Activated CD4-positive, alpha-beta T cell treated with anti-CD3 and anti-CD28 coated beads, Interleukin-2, amount 50 U/mL, for 24 hours (primary cell): ENCODE data around the gene IRF3.
"Not testable (repeated sequence)": the region's sequence is repeated elsewhere in the genome, so short reads cannot be mapped to it uniquely, and the experiment has no call there.

Experiments used
- DNase-seq, 2 donors: peaks; one replicate each; pipeline ENCODE4 v3.0.0-alpha.2; 2020; ENCODE audit warnings: low read depth in 1 of 2, low spot score in 1 of 2

The IRF3 gene

DNA sequence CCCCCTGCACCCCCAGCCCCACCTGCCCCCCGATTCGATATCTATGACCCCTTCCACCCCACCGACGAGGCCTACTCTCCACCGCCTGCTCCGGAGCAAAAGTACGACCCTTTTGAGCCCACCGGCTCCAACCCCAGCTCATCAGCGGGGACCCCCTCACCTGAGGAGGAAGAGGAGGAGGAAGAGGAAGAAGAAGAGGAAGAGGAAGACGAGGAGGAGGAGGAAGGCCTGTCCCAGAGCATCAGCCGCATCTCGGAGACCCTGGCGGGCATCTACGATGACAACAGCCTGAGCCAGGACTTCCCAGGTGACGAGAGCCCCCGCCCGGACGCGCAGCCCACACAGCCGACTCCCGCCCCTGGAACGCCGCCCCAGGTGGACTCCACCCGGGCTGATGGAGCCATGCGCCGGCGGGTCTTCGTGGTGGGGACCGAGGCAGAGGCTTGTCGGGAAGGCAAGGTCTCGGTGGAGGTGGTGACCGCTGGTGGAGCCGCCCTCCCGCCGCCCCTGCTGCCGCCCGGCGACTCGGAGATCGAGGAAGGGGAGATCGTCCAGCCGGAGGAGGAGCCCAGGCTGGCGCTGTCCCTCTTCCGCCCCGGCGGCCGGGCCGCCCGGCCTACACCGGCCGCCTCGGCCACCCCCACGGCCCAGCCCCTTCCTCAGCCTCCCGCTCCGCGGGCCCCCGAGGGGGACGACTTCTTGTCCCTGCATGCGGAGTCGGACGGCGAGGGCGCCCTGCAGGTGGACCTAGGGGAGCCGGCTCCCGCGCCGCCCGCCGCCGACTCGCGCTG is 14.4 kb downstream of the IRF3 start:
- DNase-seq, result no peak

DNA sequence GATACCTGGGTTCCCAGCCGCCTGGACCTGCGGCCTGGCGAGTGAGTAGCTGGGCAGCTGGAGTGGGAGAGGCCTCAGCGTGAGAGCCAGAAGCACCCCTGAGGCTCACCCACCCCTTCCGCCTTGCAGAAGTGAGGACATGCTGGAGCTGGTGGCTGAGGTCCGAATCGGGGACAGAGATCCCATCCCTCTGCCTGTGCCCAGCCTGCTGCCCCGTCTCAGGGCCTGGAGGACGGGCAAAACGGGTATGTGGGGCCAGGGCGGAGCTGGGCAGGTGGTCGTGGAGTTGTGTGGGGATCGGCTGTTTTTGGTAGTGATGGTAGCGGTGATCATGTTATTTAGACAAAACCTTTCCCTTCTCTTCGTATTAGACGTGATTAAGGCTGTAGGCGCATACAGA is 19.1 kb downstream of the IRF3 start:
- no peak for DNase-seq

DNA sequence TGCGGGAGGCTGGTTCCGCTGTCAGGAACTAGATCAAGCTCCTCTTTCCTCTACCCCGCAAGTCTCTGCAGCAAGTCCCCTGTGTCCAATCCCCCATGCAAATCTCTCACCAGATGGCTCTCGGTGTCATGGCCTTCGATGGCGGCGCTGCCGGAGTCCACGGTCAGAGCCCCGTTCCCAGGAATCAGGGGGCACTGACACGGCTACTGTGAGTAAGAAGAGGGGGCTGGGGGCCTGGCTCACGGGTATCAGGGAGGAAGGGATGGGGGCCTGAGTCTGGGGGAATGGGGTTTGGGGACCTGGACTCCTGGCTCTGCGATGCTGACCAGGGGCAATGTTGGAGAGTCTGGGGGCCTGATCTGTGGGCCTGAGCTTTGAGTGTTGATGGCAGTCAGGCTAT is 19.7 kb downstream of the IRF3 start:
- DNase-seq, result no peak

DNA sequence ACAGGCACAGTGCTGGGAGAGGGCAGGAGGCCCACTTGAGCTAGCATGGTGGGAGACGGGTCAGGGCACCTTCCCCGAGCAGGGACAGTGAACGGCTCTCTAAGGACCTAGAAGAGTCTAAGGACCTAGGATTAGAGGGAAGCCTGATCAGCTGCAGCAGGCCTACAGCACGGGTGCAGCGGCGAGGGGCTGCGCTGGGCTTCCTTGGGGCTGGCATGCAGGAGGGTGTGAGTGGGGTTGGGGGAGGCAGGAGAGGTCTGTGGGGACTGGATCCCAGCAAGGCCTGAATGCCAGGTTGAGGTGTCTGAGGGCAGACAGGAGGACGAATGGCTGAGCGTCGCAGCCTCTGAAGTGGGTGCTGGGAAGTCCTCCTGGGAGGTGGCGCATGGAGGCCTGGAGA is 20.1 kb downstream of the IRF3 start:
- no peak for DNase-seq

DNA sequence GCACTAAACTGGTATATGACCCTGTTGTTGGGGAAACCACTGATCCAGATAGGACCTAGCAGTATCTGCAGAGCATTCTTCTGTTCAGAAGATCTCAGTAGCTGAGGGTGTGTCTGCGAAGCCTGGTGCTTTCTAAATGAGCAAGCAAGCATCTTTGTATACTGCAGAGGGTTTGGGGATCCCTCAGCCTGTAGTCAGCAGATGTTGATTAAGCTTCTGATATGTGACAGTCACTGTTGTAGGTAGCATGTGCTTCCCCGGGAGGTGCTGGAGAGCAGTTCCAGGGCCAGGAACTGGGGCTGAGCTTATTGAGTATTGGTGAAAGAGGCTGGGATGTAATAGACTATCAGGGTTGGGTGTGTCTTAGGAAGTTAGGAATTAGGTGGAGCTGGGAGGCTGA is 22.2 kb downstream of the IRF3 start:
- no peak for DNase-seq

DNA sequence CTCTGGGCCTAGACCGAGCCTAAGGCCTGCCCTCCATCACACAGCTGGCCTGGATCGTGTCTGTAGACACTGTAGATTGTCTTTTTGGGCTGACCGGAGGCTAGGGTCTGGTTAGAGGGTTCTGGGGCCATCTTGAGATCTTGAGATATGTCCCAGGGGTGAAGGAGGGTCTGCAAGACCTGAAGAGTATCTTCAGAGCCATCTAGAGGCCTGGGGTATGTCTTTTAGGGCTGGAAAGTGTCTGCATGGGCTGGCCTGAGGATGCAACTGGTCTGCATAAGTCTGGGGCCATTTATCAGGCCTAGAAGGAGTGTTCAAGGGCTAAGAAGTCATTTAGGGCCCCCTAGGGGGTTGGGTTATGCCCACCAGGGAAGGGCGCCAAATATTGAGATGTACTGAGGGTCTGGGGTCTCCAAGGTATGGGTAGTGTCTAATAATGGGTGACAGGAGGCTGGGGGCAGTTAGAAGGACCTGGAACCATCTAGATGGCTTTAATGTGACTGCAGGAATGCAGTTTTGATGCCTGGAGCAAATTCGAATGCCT is 23.1 kb downstream of the IRF3 start:
- no peak for DNase-seq

DNA sequence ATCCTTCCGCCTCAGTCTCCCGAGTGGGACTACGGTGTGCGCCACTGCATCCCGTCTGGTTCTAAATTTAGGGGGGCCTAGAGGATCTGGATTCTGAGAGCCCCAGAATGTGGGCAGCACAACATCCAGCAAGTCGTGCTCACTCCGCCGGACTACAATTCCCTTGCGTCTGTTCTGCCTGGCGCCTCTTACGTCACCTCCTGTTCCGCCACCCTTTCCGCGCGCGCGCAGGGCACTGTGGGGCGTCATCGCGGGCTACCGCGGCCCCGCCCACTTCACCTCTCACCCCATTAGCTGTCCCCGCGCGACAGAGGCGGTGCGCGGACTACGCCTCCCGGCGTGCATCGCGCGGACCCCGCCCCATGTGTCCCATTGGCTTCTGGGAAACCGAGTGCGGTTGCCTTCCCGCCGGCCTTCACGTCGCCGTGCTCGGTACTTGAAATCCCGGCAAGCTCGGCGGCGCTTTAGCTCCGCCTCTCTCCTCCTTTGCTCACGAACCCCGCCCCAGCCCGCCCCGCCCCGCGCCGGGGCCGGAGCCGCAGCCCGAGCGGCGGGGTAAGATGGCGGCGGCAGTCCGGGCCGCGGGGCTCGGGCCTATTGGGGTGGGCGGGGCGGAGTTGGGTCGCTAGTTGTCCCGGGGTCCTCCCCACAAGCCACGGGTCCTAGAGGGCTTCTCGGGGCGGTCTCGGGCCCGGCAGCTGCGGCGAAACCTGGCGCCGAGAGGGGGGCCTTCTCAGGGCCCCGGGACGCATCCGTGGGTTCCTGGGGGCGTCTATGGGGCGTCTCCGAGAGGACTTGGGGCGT is 23.8 kb downstream of the IRF3 start, which contains the start of gene SCAF1:
Gene SCAF1 (plus strand): TSS at position 522 of the 804 bp plus-strand sequence. CDS start 2,818 bp downstream, outside the sequence.
- peak; percentile 98 for DNase-seq

DNA sequence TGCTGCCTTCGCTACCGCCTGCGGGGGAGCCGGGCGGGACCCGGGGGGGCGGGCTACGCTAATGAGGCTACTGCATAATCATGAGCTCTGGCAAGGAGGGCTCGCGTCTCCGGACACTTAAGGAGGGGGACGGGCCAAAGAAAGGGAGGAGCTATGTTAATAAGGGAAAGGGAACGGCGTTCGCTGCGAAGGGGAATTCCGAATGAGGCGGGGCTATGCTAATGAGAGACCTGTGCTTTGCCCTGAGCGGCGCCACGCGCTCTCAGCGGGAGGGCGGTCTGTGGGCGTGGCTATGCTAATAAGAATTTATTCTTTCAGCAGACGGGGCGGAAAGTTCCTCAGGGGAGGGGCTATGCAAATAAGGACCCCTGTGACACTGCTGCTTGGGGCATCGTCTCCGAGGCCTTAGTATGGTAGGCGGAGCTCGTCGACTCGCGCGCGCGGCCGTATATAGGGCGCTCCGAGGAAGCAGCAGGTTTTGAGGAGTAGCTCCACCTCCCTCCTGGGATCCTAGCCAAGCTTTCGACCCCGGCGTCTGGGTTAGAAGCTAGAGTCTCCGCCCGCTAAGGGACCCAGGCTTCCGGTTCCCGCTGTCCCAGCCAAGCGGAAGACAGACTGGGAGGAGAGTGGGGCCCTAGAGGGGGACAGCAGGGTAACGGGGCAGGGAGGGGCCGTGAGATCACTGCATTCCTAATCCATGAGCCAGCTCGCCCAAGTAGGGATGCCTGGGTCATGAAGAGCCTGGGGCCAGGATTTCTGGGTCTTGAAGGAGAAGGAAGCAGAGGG is 25.4 kb downstream of the IRF3 start, which contains the start of gene RRAS:
Gene RRAS (minus strand): TSS at position 31 of the 786 bp plus-strand sequence. CDS start 45 bp downstream, outside the sequence.
- DNase-seq, result peak; percentile 98 to 100

DNA sequence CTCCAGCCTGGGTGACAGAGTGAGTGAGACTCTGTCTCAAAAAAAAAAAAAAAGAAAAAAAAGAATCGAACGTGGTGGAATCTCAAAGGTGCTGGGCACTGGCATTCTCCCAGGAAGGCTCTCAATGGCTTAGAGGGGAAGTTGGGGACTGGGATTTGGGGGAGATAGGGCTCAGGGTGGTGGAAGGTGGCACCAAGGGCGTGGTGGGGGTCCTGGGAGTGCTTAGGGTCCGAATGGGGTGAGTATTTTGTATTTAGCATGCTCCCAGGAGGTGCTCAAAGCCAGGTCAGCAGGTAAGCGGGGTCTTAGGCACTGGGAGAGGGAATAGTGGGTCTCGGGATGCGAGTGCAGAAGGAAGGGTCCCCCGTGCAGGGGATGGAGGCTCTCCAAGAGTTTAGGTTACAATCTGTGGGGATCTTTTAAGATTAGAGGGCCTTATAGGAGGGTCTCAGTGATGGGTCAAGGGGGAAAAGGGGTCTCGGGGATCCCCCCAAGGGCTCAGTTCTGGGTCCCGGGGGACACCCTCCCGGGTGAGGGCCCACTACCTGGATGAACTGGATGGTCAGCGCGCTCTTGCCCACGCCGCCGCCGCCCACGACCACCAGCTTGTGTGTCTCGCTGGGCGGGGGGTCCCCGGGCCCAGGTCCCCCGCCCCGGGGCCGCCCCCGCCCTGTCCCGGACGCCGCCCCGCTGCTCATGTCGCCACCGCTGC is 26.1 kb downstream of the IRF3 start:
- no peak for DNase-seq

DNA sequence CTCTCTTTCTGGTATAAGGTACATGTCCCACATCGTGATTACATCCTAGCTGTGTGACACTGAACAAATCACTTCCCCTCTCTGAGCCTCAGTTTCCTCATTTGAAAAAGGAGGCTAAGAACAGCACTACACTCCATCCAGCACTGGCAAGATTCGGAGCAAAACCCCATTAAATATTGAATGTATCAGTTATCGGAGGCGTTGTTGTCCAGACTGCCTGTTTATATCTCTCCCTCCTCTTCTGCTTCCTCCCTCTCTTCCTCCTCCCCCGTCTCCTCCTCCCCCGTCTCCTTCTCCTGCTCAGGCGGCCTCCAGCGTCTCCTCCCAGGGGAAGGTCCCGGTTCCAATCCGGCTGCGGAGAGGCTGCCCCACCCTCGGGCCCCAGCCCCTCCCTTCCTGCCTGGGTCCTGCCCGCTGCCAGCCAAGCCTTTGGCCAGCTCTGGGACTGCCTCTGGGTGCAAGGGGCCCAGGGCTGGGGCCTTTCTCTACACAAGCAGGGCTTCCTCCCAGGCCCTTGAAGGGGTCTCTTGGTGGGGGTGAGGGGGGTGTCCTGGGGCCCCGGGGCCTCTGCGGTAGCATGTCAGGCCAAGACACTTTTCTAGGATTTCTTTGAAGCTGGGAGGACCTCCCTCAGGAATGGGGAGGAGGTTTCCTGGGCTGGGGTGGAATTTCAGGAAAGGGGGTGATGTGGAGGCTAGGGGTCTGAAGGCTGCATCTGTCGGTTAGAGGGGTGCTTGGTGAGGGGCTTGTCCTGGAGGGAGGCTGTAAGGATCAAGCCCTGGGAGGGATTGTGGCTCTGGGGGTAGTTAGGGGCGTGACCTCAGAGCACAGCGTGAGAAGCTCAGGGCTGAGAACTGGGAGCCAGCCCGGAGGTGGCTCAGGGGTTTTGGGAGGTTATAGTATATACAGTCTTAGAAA is 27.6 kb downstream of the IRF3 start:
- DNase-seq, result no peak

DNA sequence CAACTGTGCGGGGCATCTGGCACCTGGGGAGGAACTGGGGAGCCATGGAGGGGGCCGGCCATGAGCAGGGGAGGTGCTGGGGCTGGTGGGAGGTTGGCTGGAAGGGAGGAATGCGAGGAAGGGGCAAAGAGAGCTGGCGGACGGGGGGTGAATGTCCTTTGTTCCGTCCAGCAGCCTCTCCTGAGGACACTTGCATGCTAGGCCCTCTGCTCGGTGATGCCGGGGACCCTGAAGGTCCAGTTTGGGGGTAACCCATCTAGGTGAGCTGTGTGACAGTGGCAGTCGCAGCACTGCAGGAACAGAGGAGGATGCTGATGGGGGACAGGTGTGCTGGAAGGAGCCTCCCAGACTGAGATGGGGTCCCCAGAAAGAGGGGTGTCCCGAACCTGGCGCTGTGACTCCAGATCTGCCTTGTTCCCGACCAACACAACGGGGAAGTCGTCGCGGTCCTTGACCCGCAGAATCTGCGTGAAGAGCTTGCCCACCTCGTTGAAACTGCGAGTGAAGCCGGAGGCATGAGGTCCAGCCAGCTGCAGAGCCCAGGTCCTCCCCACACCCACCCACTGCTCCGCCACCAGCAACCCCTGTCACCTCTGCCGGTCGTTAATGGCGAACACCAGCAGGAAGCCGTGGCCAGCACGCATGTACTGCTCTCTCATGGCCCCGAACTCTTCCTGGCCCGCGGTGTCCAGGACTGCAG is 29.3 kb downstream of the IRF3 start:
- no peak for DNase-seq

DNA sequence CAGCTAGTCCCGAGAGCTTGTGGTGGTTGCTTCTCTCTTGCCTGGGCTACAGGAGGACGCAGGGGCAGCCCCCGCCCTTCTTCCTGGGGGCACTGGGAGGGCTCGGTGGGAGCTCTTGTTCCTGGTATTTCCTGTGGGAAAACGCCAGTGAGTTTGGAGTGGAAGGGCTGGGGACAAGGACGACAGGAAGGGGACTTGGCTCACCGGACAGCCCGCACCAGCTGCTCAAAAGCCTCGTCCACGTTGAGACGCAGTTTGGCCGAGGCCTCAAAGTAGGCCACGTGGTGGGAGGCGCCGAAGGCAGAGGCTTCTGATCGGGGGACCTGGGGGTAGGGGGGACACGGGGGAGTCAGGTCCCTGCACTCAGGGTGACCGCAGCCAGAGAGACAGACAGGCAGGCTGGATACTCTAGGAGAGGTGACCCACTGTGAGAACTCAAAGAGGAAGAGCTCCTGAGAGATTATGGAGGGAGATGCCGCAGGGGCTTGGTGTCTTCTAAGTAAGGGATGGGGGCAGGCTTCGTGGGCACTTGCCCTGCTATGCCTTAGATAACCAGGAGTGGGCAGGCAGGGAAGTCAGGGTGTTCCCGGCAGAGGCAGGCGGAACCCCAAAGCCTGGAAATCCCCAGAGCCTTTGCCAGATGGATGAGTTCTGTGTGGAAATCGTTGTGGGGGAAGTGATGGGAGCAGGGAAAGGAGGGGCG is 30.0 kb downstream of the IRF3 start:
- no peak for DNase-seq

DNA sequence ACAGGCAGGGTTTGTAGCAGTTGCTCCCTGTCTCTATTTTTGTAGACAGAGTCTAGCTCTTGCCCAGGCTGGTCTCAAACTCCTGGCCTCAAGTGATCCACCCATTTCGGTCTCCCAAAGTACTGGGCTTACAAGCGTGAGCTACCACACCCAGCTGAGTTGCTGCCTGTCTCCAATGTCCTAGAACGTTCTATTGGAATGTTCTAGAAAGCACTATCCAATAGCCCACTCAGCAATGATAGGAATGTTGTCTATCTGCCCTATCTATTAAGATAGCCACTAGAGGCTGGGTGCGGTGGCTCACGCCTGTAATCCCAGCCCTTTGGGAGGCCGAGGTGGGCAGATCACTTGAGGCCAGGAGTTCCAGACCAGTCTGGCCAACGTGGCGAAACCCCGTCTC is 32.4 kb downstream of the IRF3 start:
- not testable (repeated sequence) for DNase-seq

DNA sequence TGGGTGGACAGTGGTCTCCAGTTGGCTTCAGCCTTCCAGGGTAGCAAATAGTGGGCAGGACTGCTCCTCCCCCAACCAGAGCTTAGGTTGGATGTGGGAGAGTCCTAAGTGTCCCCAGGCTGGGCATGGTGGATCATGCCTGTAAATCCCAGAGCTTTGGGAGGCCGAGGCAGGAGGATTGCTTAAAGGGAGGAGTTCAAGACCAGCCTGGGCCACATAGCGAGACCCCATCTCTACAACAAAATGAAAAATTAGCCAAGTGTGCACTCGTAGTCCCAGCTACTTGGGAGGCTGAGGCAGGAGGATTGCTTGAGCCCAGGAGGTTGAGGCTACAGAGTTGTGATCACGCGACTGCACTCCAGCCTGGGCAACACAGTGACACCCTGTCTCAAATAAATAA is 33.1 kb downstream of the IRF3 start:
- DNase-seq, result no peak

DNA sequence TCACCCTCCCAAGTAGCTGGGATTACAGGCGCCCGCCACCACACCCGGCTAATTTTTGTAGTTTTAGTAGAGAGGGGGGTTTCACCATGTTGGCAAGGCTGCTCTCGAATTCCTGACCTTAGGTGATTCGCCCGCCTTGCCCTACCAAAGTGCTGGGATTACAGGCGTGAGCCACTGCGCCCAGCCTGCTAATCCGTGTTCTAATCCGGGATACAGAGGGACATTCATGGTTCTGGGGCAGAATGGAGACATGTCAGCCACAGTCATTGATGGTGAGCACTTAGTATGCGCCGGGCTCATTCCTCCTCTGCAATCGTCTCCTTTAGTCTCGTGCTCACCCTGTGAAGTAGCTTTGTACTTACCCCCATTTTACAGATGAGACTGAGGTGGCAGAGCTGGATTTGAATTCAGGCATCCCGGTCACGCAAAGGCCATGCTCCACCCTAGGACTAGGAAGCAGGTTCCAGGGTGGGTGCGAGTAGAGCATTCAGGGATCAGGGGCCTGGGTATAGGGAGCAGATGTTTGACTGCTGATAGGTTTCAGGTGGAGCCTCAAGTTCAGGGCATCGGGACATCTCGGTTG is 34.0 kb downstream of the IRF3 start:
- DNase-seq, result no peak

DNA sequence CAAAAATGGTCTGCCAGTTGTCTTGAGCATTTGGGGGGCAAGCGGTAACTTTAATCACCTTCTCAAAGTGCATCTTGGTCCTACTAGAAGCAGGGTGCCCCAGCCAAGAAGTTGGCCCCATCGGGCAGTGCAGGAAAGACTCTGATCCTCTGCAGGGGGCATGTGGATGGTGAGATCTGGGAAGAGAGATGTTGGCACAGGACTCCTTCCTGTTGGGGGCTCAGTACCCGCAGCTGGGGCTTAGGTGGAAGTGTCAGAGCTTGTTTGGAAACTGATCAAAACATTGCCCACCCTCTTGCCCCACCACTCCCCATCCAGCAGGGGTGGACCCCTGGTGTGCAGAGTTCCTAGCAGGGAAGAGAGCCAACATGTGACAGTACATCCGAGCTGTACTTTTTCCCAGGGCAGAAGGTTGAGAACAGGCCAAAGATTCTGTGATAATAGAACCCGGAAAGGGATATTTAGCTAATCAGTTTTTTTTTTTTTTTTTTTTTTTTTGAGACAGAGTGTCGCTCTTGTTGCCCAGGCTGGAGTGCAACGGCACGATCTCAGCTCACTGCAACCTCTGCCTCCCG is 34.6 kb downstream of the IRF3 start:
- no peak for DNase-seq

DNA sequence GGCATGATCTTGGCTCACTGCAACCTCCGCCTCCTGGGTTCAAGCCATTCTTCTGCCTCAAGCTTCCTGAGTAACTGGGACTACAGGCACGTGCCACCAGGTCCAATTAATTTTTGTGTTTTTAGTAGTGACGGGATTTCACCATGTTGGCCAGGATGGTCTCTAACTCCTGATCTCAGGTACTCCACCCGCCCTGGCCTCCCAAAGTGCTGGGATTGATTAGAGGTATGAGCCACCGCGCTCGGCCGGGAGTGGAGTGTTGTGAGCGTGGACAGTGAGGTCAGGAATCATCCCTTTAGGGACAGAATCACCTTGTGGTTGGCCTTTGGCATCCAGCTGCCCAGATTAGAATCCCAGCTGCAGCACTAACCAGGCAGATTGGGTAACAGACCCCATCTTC is 36.0 kb downstream of the IRF3 start:
- no peak for DNase-seq

DNA sequence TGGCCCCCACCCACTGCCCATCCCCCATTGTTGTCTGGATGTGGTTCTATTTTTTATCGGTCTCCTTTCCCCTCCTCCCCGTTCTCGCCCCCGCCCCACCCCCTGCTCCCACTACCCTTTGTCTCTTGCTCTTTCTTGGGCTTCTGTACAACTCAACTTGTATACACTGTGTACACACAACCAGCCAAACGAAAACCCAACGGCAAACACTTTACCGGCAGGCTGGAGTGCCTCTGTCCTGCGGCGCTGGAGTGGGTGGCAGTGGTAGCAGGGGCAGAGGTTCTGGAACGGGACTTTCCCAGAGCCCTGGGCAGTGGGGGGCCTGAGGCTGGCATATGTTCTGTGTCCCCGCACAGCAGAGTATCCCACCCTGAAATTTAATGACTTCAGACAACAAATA is 39.4 kb downstream of the IRF3 start:
- no peak for DNase-seq
